Measurements from ENCODE around the gene TBC1D12.
"Not testable (repeated sequence)": the region's sequence is repeated elsewhere in the genome, so short reads cannot be mapped to it uniquely, and the experiment has no call there.

Gene TBC1D12

DNA sequence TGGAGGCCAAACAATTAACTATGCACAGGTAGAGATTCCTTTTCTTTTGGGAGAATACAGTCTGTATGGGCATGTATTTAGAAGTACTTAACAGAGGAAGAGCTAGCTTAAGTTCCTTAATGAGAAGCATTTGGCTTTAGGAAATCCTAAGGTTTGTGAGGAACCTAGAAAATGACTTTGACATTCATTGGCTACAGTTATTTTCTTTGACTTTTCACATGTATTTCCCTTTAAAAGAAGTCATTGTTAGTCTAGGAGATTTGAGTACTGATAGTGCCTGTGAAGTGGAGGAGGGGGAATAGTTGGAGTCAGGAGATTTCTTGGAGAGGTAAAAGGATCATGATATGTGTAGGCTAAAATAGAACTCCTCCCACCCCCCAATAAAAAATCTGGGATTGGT lies 146.9 kb downstream of the TBC1D12 start:
- DNase-seq, result no peak

DNA sequence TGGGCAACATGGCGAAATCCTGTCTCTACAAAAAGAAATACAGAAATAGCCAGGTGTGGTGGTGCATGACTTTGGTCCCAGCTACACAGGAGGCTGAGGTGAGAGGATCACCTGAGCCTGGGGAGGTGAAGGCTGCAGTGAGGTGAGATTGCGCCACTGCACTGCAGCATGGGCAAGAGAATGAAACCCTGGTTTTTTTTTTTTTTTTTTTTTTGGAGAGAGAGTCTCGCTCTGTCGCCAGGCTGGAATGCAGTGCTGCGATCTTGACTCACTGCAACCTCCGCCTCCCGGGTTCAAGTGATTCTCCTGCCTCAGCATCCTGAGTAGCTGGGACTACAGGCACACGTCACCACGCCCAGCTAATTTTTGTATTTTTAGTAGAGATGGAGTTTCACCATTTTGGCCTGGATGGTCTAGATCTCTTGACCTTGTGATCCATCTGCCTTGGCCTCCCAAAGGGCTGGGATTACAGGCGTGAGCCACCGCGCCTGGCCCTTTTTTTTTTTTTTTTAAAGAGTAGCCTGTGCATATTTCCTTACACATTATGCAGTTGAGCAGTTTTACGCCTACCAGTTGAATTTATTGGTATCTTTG lies 165.5 kb downstream of the TBC1D12 start:
- not testable (repeated sequence) for DNase-seq

DNA sequence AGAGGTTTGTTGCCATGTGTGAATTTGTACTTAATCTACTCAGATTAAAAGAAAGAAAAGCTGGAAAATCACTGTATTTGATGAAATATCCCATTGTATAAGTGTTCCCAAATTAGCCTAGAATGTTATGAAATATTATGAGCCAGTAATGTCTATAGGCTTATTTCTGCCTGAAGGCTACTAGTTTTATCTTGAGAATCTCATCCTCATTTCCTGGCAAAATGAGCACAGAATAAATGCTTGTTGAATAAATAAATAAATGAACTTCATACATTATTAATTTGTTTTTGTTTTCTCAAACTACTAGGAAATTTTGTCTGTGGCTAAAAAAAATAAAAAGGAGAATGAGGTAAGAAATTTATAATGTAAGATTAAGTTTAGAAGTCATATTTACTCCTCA lies 168.7 kb downstream of the TBC1D12 start:
- DNase-seq, result no peak

DNA sequence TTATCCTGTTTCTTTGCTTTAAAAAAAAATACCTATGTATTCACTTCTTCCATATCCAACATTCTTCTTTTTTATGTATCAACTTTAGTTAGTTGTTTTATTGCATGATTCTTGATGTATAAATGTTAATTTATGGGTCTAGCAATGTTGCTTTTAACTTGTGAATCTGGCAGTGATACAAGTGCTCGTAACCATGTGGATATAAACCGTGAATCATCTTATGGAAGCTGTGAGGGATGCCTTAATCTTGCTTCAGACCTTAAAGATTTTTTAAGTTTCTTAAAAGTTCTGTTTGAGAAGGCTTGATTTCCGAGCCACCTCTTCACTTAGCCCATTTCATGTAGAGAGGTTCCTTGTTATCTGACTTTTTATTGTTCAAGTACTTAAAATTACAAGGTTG lies 169.2 kb downstream of the TBC1D12 start:
- DNase-seq, result no peak

DNA sequence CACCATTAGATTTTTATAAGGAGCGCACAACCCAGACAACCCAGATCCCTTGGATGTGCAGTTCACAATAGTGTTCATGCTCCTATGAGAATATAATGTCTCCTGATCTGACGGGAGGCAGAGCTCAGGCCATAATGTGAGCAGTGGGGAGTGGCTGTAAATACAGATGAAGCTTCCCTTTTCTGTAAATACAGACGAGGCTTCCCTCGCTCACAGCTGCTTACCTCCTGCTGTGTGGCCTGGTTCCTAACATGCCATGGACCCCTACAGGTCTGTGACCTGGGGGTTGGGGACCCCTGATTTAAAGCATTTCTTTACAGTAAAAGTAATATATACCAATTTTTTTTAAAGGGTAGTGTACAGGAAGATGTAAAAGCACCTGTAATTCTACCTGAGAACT lies 176.4 kb downstream of the TBC1D12 start:
- DNase-seq, result no peak

DNA sequence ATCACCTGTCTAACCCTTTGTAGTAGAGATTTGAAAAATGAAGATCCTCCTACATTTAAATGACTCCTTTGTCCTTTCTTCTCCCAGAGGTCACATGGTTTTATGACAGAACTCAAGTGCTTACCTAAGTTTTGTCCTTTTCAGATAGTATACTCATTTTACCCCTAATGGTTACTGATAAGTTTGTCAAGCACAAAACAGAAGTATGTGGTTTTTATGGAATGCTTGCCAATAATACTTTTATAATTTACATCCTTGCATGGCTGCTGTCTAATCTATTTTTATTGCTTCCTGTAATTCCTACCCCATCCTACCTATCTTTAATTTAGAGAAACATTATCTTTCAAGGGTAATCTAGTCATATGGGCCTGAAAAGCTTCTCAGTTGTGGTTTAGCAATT lies 180.8 kb downstream of the TBC1D12 start:
- no peak for DNase-seq

All from GF-D8 (cell line).